Astrocyte (in vitro differentiated cells and primary cell): ENCODE measurements around the gene DDX25.

ENCODE experiments used
- CTCF ChIP-seq: IDR thresholded peaks from 2 replicates; pipeline ENCODE4 v1.5.1; 2011; ENCODE audit warnings: low read depth, mild to moderate bottlenecking, inconsistent platforms, low read length, moderate library complexity; ENCODE audit not compliant: insufficient read depth
- EZH2 ChIP-seq: IDR thresholded peaks from 2 replicates; pipeline ENCODE4 v1.6.1; 2012; ENCODE audit warnings: mild to moderate bottlenecking, low read length, inconsistent platforms; ENCODE audit not compliant: insufficient read depth

GRCh38 chr11:125954945-125955640 lies 50.8 kb downstream of the DDX25 start:
- no peak for TF ChIP-seq CTCF
- no peak for TF ChIP-seq EZH2
